ENCODE measurements around the gene EGFLAM. TPM values are rescaled to one million over a fixed set of nuclear protein-coding genes. Genes with fewer than 3 reads are reported as not detected.

Gene EGFLAM
- total RNA-seq, 1 experiment from 2014 or later: 0.33 TPM

DNA sequence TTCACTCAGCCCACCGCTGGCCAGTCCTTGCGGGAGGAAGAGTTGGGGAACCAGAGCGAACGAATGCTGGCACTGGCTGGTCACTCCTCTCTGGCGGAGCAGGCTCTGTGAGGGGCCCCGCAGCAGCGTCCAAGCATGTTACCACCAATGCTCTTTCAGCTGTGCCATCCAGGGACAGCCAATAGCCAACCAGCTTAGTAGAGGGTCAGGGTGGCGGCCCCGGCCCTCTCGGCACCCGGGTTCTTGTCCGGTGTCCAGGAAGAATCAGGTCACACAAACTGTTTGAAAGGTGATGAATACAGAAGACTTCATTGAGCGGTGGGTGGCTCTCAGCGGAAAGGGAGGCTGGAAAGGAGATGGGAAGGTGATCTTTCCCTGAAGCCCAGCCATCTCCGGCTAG is 135.3 kb downstream of the EGFLAM start:
- Histone ChIP-seq H3K23me2 (ENCODE audit: insufficient read length, low read depth, low read length, poor library complexity, severe bottlenecking) (no peaks in the 10 kb centered on the region), H2BK120ac (ENCODE audit: low read depth, low read length, poor library complexity, severe bottlenecking) (no peak overlapping the region), H3K27me3 (ENCODE audit: insufficient read depth, low read length) (no peaks in the 10 kb centered on the region), H3K4me1 (ENCODE audit: insufficient read depth, low read length) (no peaks in the 10 kb centered on the region), H2AFZ (ENCODE audit: low read length) (no peak overlapping the region), H3K4ac (ENCODE audit: low read depth, low read length) (no peak overlapping the region), H4K5ac (ENCODE audit: insufficient read length, low read depth, low read length) (no peak overlapping the region), H3K18ac (ENCODE audit: insufficient read length, low read depth, low read length) (no peak overlapping the region), H3K9me3 (ENCODE audit: control insufficient read depth, low read depth, low read length) (no peaks in the 10 kb centered on the region), H3K27ac (ENCODE audit: insufficient read length, low read depth, low read length) (no peak overlapping the region), H2AK5ac (ENCODE audit: insufficient read length, low read length) (no peak overlapping the region), H3K9ac (ENCODE audit: extremely low read depth, insufficient read length, low read length) (no peak overlapping the region), H3K56ac (ENCODE audit: insufficient read length, low read depth, low read length) (no peak overlapping the region), H2BK12ac (ENCODE audit: insufficient read length, low read depth, low read length) (no peak overlapping the region), H4K91ac (ENCODE audit: insufficient read length, low read depth, low read length) (no peak overlapping the region), H3T11ph (ENCODE audit: low read length) (no peak overlapping the region), H4K8ac (replicated peaks; ENCODE audit: insufficient read length, low read depth, low read length) (no peak overlapping the region), H2BK20ac (ENCODE audit: low read depth, low read length, poor library complexity, severe bottlenecking) (no peak overlapping the region), H3K4me2 (ENCODE audit: insufficient read depth, insufficient read length, low read length) (no peak overlapping the region), H3K79me1 (ENCODE audit: insufficient read depth, low read depth, low read length, poor library complexity, severe bottlenecking) (no peaks in the 10 kb centered on the region), H2BK15ac (ENCODE audit: low read depth, low read length) (no peak overlapping the region), H3K23ac (ENCODE audit: insufficient read length, low read depth, low read length) (no peak overlapping the region), H3K79me2 (ENCODE audit: insufficient read depth, low read length) (no peaks in the 10 kb centered on the region), H2BK5ac (ENCODE audit: insufficient read length, low read length) (no peak overlapping the region), H4K20me1 (ENCODE audit: control insufficient read depth, insufficient read depth, insufficient read length) (no peaks in the 10 kb centered on the region), H3K14ac (ENCODE audit: insufficient read depth, low read length) (no peak overlapping the region)
- no peaks in the 10 kb centered on the region for H3K27me3 Mint-ChIP-seq (ENCODE audit: low read depth)
- H3K9me3 Mint-ChIP-seq: no peaks in the 10 kb centered on the region
- no peak overlapping the region for H3K27ac Mint-ChIP-seq
- no CpG with 5 or more reads among the region's 15 CpGs for WGBS (ENCODE audit: extremely low coverage, insufficient read length, low lambda C conversion rate)
- DNase-seq: no peak
- H3K4me1 Mint-ChIP-seq: peaks cover 10 to 11% of the 10 kb centered on the region in 2 experiments
- no peak overlapping the region for H3K4me3 Mint-ChIP-seq
- H3K36me3 Mint-ChIP-seq (ENCODE audit: insufficient read depth in 1 of 3, low read depth in 3 of 3): peaks cover 0 to 1% (median 0%) of the 10 kb centered on the region in 3 experiments; a peak in 2 of 7 replicates
- TF ChIP-seq, protein P1, sequence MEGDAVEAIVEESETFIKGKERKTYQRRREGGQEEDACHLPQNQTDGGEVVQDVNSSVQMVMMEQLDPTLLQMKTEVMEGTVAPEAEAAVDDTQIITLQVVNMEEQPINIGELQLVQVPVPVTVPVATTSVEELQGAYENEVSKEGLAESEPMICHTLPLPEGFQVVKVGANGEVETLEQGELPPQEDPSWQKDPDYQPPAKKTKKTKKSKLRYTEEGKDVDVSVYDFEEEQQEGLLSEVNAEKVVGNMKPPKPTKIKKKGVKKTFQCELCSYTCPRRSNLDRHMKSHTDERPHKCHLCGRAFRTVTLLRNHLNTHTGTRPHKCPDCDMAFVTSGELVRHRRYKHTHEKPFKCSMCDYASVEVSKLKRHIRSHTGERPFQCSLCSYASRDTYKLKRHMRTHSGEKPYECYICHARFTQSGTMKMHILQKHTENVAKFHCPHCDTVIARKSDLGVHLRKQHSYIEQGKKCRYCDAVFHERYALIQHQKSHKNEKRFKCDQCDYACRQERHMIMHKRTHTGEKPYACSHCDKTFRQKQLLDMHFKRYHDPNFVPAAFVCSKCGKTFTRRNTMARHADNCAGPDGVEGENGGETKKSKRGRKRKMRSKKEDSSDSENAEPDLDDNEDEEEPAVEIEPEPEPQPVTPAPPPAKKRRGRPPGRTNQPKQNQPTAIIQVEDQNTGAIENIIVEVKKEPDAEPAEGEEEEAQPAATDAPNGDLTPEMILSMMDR (conservative IDR thresholded peaks at IDR 0.05): no peak
